ENCODE results near the gene SOCS7.
A peak's percentile ranks its signal among the peaks of the same experiment; 100 is the strongest.

The SOCS7 gene

DNA sequence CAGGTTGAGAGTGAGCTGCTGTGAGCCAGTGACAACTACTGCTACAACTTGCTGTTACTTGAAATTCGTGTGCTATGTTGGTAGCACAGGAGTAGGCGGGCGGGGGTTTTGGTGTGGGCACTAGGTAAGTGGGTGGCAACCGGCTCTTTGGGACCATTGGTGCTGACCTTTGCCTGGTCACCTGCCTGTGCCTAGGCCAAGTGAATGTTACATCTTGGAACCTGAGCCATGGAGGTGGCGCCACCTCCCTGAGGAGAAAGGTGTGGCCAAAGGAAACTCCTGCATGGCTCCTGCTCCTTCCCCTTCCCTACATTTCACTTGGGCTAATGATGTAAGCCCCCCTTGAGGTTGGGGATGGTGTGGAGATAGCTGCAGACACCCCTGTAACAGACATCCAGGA lies 51.3 kb downstream of the SOCS7 start:
- Histone ChIP-seq H3K4me3 (ENCODE audit: low read depth, low read length) (no peak overlapping the region), H3K27me3 (no peaks in the 10 kb centered on the region), H3K4me1 (peaks cover 11% of the 10 kb centered on the region), H3K36me3 (peaks cover 24% of the 10 kb centered on the region), H3K9me3 (peaks cover 2% of the 10 kb centered on the region; the same call in 1 of the 2 replicates)
- DNase-seq, result no peak
- peak; percentile 4; the same call in 1 of the 2 replicates for TF ChIP-seq CTCF (IDR thresholded peaks at IDR 0.05; ENCODE audit: low read depth, low read length)

DNA sequence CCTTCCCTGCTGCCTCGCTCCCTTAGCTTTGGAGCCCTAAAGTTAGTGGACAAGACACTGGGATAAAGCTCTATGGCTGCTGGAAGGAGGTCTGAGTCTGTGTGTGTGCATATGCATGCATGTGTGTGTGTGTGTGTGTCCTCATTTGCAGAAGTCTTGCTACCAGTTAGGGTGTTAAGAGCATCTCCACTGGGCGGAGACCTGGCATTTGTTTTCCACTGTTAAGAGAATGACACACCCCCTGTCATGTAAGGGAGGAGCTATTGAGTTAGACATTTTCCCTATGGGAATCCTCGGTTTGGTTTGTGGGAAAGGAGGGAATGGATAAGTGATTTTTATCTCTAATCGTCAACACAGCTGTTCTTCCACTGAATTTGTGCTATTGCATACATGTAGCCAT lies 51.8 kb downstream of the SOCS7 start:
- no peak for TF ChIP-seq CTCF (IDR thresholded peaks at IDR 0.05; ENCODE audit: low read depth, low read length)
- Histone ChIP-seq H3K27me3 (no peaks in the 10 kb centered on the region), H3K4me1 (peaks cover 11% of the 10 kb centered on the region), H3K36me3 (peaks cover 24% of the 10 kb centered on the region), H3K9me3 (peaks cover 2% of the 10 kb centered on the region; the same call in 1 of the 2 replicates), H3K4me3 (ENCODE audit: low read depth, low read length) (no peak overlapping the region)
- no peak for DNase-seq

DNA sequence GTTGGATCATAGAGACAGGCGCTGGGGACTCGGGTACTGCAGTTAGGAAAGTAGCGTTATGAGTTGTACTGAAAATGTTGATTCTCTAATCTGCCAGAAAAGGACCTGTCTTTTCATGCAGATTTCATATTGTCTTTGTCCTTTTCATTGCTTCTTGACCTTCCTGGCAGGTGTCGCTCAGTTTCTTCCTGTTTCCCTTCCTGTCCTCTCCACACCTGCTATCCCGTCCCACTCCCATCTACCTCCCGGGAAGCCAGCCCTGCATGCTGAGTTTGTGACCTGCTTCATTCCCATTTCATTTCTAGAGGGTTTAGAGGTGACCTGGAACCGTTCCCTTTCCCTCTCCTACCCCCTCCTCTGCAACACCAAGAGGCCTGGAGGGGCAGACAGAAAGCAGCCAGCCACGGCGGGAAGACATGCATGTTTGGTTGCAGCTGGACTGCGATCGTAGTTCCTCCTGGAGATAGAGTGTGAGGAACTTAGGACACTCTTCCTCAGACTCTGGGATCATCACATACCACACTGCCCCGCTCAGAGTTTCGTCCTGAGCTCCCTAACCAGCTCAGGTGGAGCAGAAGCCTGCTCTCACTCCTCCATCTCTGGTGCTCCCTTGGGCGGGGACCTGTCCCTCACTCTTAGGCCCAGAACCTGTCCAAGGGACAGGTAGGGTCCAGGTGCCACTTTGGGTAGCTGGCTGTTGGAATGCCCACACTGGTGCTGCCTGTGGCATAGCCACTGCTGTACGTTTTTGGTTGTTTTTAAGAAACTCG lies 52.7 kb downstream of the SOCS7 start:
- TF ChIP-seq CTCF (IDR thresholded peaks at IDR 0.05; ENCODE audit: low read depth, low read length), result no peak
- H3K36me3 ChIP-seq, result peaks cover 21% of the 10 kb centered on the region
- H3K9me3 ChIP-seq, result peaks cover 2% of the 10 kb centered on the region; the same call in 1 of the 2 replicates
- H3K27me3 ChIP-seq, result no peaks in the 10 kb centered on the region
- DNase-seq, result no peak
- H3K4me3 ChIP-seq (ENCODE audit: low read depth, low read length), result no peak overlapping the region
- H3K4me1 ChIP-seq, result peaks cover 11% of the 10 kb centered on the region

DNA sequence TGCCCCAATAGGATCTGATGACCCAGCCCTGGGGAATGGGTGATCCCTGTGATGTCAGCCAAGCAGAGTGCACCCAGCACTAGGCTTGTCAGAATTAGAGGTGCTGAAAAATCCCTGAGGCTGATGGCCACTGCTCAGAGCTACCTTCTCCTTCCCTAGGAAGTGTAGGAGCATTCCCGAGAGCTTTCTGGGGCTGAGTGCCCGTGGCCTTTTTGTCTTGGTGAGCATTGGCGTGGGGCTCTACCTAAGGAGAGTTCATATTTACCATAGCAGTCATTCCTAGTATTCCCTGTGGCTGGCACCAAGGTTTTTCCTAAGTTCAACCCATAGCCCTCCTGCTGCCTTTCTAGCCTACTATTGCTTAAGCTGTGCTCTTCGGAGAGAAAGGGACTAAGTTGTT lies 54.0 kb downstream of the SOCS7 start:
- Histone ChIP-seq H3K27me3 (no peaks in the 10 kb centered on the region), H3K36me3 (peaks cover 8% of the 10 kb centered on the region), H3K4me1 (peaks cover 11% of the 10 kb centered on the region), H3K4me3 (ENCODE audit: low read depth, low read length) (no peak overlapping the region), H3K9me3 (peaks cover 2% of the 10 kb centered on the region; the same call in 1 of the 2 replicates)
- no peak for DNase-seq
- no peak for TF ChIP-seq CTCF (IDR thresholded peaks at IDR 0.05; ENCODE audit: low read depth, low read length)

DNA sequence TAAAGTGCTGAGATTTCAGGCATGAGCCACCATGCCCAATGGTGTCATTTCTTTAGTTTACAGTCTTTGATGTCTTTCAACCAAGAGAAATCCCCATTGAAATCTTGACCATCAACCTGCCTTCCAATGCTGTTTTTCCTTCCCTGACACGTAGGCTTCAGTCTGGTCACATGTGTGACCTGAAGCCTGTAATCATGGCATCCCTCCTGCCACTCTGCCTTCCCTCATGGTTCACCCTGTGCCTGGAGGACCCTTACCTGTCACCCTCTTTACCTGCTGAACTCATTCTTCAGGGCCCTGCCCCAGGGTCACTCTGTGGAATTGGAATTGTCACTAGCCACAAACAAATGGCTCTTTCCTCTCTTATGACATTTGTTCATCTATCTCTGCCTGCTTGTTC lies 58.6 kb downstream of the SOCS7 start:
- H3K4me1 ChIP-seq, result peaks cover 4% of the 10 kb centered on the region
- no peak overlapping the region for H3K4me3 ChIP-seq (ENCODE audit: low read depth, low read length)
- H3K9me3 ChIP-seq, result no peaks in the 10 kb centered on the region
- no peaks in the 10 kb centered on the region for H3K36me3 ChIP-seq
- no peak for TF ChIP-seq CTCF (IDR thresholded peaks at IDR 0.05; ENCODE audit: low read depth, low read length)
- H3K27me3 ChIP-seq, result no peaks in the 10 kb centered on the region
- DNase-seq, result no peak
